HG03095 (cell line): ENCODE measurements around the gene TRAF4.

Source experiments
- ATAC-seq: cut with Tn5 transposase; IDR thresholded peaks from one replicate; pipeline ENCODE4 v1.9.1; 2021; ENCODE audit warnings: moderate library complexity; ENCODE audit not compliant: unreplicated experiment

Gene TRAF4

GRCh38 chr17:28743243-28744103, at the start of gene TRAF4:
Gene TRAF4 (plus strand): TSS chr17:28744011. CDS start chr17:28744113, 102 bp downstream.
- peak; percentile 60 for ATAC-seq

DNA sequence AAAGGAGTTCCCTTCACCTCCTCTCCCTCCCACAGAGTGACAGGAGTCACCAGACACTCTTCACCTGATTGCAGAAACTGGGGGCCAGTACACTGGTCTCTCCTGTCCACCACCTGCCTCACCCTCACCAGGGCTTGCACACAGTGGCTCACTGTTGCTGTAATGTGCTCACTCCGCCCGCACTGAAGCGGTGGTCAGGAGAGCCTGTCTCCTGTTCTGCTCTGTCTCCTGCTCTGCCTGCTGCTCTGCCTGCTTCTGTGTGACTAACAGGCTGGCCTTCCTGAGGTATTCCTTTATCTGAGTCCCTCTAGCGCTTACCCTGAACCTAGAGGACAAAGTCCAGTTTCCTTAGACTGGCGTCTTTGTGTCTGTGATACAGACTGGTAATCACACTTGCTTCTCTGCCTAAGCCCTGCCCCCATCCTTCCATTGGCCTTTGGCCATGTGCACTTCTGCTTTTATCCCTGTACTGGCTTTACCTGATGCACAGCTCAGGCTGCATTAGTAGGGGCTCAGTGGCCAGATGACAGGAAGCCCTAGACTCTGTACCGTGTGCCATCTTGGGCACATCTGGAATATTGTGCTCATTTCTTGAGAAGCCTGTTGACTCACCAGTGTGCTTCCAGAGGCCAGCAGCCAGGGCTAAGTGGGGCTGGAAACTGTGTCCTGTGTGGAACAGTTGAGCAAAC, 45.4 kb upstream of the TRAF4 start:
- ATAC-seq, result no peak

DNA sequence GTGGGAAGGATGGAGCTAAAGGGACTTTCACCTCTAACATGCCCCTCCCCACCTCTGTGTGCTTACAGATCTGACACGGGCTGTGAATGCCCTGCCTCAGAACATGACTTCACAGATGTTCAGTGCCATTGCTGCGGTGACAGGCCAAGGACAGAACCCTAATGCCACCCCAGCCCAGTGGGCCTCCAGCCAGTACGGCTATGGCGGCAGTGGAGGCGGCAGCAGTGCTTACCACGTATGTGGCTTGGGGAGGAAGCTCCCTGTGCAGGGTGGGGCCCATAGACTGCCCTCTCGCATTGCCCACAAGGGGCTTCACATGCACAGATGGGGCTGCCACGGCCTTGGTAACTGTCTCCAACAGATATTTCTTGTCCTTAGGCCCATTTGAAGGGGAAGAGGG, 43.5 kb upstream of the TRAF4 start:
- ATAC-seq, result no peak

DNA sequence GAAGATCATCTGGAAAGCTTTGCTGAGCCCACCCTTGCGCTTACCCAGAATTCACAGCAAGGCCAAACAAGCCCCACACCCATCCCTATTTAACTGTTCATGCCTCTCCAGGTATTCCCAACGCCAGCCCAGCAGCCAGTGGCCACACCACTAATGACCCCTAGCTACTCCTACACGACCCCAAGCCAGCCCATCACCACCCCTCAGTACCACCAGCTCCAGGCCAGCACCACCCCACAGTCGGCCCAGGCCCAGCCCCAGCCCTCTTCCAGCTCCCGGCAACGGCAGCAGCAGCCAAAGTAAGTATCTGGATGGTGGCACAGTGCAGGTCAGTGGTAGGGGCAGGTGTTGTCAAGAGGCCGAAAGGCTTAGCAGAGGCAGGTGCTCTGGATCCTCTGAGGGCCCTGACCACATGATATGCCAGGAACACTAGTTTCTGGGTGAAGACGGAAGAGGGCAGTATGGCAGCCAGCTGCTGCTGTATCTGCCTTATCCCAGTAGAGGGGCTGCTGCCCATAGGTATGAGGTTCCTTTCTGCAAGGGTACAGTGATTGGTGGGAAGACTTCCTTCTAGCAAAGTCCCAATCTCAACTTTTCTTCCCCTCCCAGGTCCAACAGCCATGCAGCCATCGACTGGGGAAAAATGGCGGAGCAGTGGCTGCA, 42.9 kb upstream of the TRAF4 start:
- ATAC-seq, result no peak

DNA sequence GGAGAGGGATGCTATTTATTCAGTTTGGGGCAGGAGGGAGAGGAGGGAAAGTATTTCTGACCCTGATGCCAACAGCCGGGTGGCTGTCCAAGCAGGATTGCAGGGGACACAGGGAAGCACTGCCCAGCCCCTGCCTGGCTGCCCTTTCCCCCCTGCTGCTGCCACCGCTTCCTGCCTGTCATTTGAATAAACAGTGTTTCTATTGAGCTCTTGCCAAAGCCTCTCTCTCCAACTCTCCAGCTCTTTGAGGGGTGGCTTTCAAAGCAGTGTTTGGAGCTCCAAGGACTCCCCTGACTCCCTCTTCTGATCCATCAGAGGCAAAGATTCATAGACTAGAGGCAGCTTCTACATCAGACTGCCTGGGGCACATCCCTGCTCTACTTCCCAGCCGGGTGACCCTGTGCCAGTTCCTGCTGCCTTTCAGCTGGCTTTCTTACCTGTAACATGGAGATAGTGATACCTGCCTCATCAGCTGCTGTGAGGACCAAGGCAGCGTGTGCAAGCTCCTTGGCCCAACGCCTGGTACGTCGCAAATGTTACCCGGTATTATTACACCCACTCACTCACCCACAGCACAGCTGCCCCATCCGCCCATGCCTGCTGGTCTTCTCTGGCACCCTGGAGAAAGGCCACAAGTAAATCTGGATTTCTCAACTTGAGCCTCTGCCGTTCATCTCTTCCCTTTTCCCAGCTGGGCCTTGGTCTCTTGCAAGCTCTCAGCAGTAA, 41.6 kb upstream of the TRAF4 start:
- ATAC-seq, result no peak

DNA sequence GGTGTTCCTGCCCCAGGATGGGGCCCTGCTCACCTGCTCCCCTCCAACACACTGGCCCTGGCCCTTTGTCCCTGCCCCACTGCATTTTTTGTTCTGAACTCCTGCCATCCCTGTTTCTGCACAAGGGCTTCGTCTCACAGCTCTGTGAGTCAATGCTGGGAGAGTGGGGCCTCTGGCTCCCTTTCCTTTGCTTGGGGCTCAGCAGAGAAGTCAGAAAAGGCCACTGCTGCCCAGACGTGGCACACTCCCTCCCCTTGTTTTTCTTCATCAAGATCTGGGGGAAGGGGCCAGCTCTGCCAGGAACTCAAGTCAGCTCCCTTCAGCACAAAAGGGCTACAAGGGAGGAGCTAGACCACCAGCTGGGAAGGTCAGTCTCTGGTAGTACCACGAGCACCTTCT, 41.1 kb upstream of the TRAF4 start:
- ATAC-seq, result no peak

- no peak for ATAC-seq
Measured at GRCh38 chr17:28703552-28704218, 40.1 kb upstream of the TRAF4 start.

- ATAC-seq, result no peak
Measured at GRCh38 chr17:28704219-28704858, 39.5 kb upstream of the TRAF4 start.

GRCh38 chr17:28705074-28705659, 38.6 kb upstream of the TRAF4 start:
- no peak for ATAC-seq

DNA sequence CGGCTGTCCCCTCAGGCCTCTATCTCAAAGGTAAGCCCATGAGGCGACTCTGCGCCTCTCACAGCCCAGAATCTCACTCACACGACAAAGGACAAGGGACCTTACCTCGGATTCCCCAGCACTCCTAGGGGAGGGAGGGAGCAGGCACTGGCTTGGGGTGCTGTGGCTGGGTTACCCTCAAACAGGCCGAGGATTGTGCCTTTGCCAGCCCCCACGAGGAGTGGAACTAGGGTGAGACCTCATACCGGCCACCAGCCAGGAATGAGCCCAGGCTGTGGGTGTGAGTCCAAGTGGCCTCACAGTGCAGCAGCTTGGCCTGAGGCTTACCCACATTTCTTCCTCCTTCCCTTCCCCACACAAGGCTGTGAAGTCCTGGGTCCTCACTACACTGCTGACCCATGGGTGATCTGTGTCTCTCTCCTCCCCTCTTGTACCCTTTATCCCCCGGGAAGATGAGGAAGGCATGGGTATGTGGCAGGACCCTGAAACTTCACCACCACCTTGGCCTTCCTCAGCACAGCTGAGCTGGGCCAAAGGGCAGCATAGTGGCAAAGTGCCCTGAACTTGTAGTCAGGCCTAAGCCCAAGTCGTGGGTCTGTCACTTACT, 38.0 kb upstream of the TRAF4 start:
- no peak for ATAC-seq

- no peak for ATAC-seq
Measured at GRCh38 chr17:28706471-28707338, 37.1 kb upstream of the TRAF4 start.

DNA sequence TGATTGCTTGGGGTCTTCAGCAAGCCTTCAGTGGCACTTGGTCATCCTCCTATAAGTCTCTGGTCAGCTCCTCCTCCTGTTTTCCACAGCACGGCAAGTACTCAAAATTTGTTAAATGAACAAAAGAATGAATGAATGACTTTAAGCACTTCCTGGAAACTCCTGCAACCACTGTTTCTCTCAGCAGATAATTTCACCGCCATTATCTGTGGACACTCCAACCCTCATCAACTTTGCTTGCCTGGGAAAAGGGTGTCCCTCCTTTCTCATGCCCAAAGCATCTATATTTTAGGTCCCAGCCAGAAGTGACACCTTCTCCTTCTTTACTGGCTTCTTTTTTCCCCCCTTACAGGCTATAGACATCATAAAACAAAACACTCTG, 36.5 kb upstream of the TRAF4 start:
- ATAC-seq, result no peak

- peak; percentile 73 for ATAC-seq
Measured at GRCh38 chr17:28710861-28711722, 32.7 kb upstream of the TRAF4 start.

DNA sequence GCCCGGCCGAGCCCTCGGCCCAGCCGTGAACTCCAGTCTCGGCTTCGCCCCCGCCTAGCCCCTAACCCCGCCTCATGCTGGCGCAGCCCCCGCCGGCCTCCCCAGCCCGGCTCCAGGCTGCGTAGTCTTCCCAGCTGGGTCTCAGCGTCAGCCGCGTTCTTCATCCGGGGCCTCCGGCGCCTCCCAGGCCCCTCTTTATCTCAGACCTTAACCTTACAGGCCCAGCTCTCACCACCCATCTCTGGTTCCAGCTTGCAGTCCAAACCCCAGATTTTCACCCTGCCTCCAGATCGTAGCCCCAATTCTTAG, 32.1 kb upstream of the TRAF4 start, which contains the start of gene PROCA1:
Gene PROCA1 (minus strand): TSS at position 166 of the 309 bp plus-strand sequence. CDS start 228 bp downstream, outside the sequence.
- ATAC-seq, result peak; percentile 5

GRCh38 chr17:28712032-28712704, 31.6 kb upstream of the TRAF4 start:
- no peak for ATAC-seq

GRCh38 chr17:28712705-28713415, 31.0 kb upstream of the TRAF4 start:
- ATAC-seq, result no peak
